GM08714 (cell line): ENCODE results near the gene KHK.
"Not testable (repeated sequence)": the region's sequence is repeated elsewhere in the genome, so short reads cannot be mapped to it uniquely, and the experiment has no call there.

ENCODE experiments used
- H3K4me3 ChIP-seq: fragments of 200-500 bp; sonication (Bioruptor generic); 2 replicates; pipeline ENCODE4 v1.5.1; 2014; ENCODE audit warnings: mild to moderate bottlenecking, low read length, inconsistent platforms
- ZNF274 ChIP-seq: IDR thresholded peaks from 2 replicates; pipeline ENCODE4 v1.6.1; 2012; ENCODE audit warnings: mild to moderate bottlenecking, low read depth, low read length

KHK gene

DNA sequence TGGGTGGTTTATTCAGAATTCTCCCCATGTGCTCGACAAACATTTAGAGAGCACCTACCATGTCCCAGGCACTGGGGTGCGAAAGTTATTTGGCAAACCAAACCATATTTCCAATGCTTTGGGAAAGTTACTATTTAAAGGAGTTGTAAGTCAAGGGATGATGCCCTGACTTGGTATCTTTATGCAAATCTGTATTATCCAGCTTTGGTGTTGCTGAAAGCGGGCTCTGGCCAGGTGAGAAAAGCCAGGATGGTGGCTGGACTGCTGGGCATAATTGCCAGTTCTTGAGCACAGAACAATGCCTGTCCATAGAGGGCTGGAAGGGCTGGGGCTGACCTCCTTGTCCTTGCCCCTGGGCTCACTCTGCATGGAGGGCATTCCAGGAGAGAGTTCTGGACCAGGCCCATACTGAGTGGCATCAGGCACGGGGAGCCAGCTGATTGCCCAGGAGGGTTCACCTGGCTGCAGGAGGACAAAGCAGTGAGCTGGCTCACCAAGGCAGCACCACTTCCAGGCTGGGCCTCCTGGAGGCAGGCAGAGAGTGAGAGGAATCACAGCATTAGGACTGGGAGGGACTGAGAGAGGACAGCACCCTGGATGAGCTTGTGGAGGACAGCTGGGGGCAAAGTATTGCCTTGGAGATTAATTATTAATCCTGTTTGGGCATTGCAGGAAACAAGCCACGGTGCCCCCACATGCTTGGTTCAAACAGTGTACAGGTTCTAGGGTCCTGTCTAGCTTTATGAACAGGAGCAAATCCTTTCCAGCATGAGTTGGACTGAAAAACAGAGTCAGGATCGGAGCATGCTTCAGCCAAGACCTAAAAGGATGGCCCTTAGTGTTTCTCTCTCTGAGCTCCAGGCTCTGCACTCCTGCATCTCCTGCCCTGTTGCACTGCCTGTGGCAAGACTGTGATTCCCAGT is 7.1 kb downstream of the KHK start:
- no peak overlapping the region for H3K4me3 ChIP-seq
- TF ChIP-seq ZNF274 = no peak

DNA sequence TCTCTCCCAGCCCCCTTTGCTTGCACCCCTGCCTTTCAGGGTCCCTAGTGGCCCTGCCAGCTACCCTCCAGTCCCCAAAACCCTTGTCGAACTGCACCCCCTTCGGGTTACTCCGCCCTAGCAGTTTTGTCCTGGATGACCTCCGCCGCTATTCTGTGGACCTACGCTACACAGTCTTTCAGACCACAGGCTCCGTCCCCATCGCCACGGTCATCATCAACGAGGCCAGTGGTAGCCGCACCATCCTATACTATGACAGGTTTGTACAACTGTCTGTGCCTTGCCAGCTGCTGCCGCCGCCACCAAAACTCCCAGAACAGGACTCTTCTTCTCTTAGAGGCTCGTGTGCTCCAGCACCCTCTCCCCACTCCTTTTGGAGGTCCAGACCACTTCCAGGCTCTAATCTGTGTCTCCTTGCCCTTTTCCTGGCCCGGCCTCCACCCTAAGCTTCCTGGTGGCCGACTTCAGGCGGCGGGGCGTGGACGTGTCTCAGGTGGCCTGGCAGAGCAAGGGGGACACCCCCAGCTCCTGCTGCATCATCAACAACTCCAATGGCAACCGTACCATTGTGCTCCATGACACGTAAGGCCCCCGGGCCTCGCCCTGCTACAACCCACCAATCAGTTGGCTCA is 7.9 kb downstream of the KHK start:
- no peak for TF ChIP-seq ZNF274
- no peak overlapping the region for H3K4me3 ChIP-seq

DNA sequence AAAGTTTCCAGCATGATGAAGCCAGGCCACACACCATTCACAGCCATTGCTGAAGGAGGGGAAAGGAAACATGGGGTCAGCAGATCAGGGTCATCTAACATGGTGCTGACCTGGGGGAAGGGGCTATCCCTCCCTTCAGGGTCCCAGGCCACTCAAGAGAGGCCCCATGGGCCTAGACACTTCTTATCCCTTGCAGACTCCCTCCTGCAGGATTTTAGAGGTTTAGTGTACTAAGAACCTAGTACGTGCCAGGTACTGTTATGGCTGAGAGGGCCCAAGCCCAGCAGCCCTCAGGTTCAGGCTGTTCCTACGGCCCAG is 8.8 kb downstream of the KHK start:
- no peak overlapping the region for H3K4me3 ChIP-seq
- TF ChIP-seq ZNF274 = no peak

DNA sequence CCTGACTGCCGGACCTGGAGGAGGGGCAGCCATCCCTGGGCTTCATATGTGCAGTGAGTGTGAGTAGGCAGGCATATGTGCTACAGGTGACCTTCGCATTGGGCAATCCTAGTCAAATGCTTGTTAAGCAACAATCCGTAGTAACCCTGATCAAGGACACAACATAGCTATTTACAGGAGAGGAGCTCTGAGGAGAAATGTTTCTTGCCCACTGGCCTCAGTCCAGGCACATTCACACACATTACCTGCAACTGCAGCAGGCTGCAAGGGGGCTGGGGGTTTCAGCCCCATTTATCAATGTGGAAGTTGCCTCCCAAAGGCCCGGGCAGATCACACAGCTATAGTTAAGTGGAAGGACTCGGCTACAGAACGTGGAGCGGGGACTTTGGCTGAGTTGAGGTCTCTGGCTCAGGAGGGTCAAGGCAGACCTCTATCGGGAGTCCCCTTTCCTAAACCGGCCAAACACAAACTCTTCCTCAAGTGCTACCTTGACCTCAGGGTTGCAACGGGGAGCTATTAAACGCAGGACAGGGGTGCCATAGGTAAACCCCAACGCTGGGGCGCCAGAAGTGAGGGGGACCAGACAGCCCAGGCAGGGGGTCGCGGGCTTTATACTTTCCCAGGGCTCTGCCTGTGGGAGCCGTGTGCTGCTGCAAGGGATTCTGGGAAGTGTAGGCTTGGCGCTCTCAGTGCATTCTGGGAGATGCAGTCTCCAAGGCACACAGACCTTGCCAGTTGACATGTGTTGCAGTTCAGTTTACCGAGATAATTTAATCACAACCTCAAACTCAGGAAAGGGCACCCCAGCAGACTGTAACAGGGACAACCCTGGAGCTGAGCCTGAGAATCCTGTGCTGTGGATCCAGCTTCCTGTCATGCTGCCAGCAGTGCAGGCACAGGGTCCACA is 9.4 kb downstream of the KHK start:
- no peak overlapping the region for H3K4me3 ChIP-seq
- no peak for TF ChIP-seq ZNF274

DNA sequence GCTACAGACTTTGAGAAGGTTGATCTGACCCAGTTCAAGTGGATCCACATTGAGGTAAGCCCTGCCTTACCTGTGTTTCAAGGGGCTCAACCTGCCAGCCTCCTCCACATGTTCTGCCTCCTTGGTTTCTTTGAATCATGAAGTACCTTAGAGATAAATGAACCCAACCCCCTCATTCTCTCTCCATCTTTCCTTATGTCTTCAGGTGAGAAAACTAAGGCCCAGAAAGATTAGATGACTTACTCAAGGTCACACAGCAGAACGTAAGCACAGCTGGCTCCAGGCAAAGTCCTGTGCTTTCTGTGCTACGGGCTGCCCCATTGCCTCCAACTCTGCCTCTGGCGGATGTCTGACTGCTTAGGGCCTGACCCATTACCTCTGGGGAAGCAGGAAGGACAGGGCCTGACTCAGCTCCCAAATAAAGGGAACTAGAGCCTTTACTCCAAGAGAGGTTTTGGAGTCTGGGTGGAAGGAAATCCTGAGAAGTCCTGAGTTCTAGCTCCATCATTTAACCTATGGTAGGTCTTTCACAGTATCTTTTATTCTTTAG is 10.3 kb downstream of the KHK start:
- TF ChIP-seq ZNF274 = no peak
- no peak overlapping the region for H3K4me3 ChIP-seq

DNA sequence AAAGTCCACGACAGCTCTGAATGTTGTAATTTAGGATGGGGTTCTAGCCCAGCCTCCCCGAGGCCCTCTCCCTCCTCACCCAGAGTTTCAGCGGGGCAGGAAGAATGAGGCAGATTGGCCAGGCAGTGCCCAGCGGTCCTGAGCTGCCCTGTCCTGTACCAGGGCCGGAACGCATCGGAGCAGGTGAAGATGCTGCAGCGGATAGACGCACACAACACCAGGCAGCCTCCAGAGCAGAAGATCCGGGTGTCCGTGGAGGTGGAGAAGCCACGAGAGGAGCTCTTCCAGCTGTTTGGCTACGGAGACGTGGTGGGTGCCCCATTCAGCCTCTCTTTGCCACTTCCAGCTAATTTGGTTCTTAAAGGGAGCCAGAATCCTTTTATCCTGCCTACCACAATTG is 10.8 kb downstream of the KHK start:
- H3K4me3 ChIP-seq = no peak overlapping the region
- TF ChIP-seq ZNF274 = no peak

DNA sequence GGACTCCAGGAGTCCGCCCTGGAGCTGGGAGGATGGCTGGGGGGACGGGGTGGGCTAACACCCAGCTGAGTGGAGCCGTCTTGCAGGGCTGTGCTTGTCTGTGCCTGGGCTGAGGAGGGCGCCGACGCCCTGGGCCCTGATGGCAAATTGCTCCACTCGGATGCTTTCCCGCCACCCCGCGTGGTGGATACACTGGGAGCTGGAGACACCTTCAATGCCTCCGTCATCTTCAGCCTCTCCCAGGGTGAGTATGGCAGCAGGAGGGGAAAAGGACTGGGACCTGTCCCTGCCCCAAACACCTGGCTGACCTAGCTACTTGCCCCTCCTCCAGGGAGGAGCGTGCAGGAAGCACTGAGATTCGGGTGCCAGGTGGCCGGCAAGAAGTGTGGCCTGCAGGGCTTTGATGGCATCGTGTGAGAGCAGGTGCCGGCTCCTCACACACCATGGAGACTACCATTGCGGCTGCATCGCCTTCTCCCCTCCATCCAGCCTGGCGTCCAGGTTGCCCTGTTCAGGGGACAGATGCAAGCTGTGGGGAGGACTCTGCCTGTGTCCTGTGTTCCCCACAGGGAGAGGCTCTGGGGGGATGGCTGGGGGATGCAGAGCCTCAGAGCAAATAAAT is 12.9 kb downstream of the KHK start:
- H3K4me3 ChIP-seq = no peak overlapping the region
- TF ChIP-seq ZNF274 = no peak

DNA sequence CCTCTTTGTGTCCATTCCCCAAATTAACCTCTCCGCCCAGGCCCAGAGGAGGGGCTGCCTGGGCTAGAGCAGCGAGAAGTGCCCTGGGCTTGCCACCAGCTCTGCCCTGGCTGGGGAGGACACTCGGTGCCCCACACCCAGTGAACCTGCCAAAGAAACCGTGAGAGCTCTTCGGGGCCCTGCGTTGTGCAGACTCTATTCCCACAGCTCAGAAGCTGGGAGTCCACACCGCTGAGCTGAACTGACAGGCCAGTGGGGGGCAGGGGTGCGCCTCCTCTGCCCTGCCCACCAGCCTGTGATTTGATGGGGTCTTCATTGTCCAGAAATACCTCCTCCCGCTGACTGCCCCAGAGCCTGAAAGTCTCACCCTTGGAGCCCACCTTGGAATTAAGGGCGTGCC is 13.5 kb downstream of the KHK start:
- H3K4me3 ChIP-seq = no peak overlapping the region

DNA sequence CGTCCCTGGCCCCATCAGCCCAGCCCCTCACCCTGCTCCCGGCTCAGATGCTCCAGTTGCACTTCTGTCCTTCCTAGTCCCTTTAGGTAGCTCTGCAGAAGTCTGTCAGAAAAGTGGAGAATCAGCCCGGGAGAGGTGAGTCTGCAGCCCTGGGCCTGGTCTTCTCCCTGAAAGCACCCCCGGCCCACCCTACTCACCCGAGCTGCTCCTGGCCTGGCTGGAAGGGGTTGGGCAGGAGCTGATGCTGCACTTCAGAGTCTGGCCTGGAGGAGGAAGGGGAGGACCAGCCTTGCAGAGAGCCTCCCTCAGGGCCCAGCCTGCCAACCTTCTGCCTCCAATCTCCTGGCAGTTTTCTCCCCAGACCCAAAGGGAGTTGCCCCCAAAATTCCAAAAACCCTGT is 15.8 kb downstream of the KHK start:
- TF ChIP-seq ZNF274 = no peak
- H3K4me3 ChIP-seq = no peak overlapping the region

More for the DNA sequence above, 13.5 kb downstream of the KHK start:
- TF ChIP-seq ZNF274 = no peak

DNA sequence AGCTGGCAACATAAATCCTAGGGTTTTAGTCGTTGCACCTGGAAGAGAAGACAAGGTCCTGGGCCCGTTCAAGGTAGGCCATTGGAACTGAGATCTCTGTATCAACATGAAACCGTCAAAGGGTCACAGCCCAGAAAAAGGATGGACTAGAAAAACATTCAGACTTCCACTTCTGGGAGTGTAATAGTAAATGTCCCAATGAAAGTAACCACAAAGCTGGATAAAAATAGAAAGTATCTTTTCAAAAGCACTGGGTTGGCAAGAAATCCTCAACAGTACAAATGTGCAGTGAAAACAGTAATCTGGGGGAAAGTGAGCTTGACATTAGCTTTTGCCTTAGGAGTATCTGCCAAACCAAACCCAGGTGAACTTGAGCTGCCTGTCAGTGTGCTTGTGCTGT is 19.4 kb downstream of the KHK start:
- TF ChIP-seq ZNF274 = no peak

DNA sequence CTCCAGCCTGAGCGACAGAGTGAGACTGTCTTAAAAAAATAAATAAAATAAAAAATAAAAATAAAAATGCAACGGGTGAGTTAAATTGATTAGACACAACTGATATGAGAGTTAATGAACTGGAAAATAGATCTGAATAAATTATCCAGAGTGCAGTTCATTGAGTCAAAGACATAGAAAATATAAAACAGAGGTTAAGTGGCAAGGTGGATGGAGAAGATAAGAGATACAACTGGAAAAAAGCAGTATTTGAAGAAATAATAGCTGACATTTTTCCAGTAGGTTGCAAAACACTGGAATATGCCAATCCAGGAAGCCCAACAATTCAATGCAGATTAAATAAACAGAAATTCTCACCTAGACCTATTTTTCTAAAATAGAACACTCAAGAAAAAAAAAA is 21.6 kb downstream of the KHK start:
- no peak overlapping the region for H3K4me3 ChIP-seq
- no peak for TF ChIP-seq ZNF274

More for the DNA sequence above, 19.4 kb downstream of the KHK start:
- no peak overlapping the region for H3K4me3 ChIP-seq

DNA sequence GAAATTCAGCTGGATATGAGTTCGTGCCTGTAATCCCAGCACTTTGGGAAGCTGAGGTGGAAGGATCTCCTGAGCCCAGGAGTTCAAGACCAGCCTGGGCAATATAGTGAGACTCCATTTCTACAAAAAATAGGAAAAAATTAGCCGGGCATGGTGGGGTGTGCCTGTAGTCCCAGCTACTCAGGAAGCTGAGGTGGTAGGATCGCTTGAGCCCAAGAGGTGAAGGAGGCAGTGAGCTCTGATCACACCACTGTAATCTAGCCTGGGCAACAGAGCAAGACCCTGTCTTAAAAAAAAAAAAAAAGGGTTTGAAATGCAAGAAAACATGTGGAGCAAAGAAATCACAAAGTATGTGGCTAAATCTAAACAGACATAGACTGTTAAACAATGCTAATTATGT is 22.5 kb downstream of the KHK start:
- H3K4me3 ChIP-seq = no peak overlapping the region
- TF ChIP-seq ZNF274 = no peak

DNA sequence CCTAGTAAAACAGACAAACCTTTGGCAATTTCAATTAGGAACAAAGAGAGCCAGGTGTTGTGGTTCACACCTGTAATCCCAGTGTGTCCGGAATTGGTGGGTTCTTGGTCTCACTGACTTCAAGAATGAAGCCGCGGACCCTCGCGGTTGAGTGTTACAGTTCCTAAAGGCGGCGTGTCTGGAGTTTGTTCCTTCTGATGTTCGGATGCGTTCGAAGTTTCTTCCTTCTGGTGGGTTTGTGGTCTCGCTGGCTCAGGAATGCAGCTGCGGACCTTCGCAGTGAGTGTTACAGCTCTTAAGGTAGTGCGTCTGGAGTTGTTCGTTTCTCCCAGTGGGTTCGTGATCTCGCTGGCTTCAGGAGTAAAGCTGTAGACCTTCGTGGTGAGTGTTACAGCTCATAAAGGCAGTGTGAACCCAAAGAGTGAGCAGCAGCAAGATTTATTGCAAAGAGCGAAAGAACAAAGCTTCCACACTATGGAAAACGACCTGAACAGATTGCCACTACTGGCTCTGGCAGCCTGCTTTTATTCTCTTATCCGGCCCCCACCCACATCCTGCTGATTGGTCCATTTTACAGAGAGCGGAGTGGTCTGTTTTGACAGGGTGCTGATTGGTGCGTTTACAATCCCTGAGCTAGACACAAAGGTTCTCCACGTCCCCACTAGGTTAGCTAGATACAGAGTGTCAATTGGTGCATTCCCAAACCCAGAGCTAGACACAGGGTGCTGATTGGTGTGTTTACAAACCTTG is 24.2 kb downstream of the KHK start:
- not testable (repeated sequence) for H3K4me3 ChIP-seq

DNA sequence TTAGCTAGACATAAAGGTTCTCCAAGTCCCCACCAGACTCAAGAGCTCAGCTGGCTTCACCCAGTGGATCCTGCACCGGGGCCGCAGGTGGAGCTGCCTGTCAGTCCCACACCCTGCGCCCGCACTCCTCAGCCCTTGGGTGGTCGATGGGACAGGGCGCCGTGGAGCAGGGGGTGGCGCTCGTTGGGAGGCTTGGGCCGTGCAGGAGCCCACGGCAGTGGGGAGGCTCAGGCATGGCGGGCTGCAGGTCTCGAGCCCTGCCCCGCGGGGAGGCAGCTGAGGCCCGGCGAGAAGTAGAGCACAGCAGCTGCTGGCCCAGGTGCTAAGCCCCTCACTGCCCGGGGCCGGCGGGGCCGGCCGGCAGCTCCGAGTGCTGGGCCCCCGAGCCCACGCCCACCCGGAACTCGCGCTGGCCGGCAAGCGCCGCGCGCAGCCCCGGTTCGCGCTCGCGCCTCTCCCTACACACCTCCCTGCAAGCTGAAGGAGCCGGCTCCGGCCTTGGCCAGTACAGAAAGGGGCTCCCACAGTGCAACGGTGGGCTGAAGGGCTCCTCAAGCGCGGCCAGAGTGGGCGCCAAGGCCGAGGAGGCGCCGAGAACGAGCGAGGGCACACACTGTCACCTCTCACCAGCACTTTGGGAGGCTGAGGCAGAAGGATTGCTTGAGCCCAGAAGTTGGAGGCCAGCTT is 25.0 kb downstream of the KHK start:
- not testable (repeated sequence) for H3K4me3 ChIP-seq
